BJ (cell line): ENCODE data around the gene LARP1. TPM values are rescaled to one million over a fixed set of nuclear protein-coding genes. Genes with fewer than 3 reads are reported as not detected.

Source experiments
- CTCF ChIA-PET: fragments of 350-600 bp; formaldehyde crosslinking; extraction: SDS; loops from one replicate; lab custom pipeline; 2021; ENCODE audit warnings: antibody characterized with exemption, inconsistent platforms; lab: Yijun Ruan, JAX
- POLR2A ChIA-PET: fragments of 300-600 bp; sonication (Branson Sonifier 250); formaldehyde crosslinking; extraction: SDS; loops from one replicate; lab custom pipeline; 2021; ENCODE audit warnings: antibody characterized with exemption; lab: Charles Lee
- DNase-seq: peaks from one replicate; pipeline ENCODE4 v3.0.0-alpha.2; 2011; ENCODE audit warnings: low read depth
- H3K27me3 ChIP-seq: 2 replicates; pipeline ENCODE4 v1.6.0; 2011; ENCODE audit warnings: low read length; ENCODE audit not compliant: control insufficient read depth, insufficient read depth
- H3K36me3 ChIP-seq: 2 replicates; pipeline ENCODE4 v1.5.1; 2011; ENCODE audit warnings: low read length; ENCODE audit not compliant: control insufficient read depth, insufficient read depth
- H3K4me3 ChIP-seq: 2 replicates; pipeline ENCODE4 v1.5.1; 2011; ENCODE audit warnings: low read depth, mild to moderate bottlenecking, control low read depth, low read length
- polyA plus RNA-seq: library from polyadenylated mRNA; depleted of rRNA; stranded (reverse); fragments of >200 nt; gene quantifications from 2 replicates; pipeline ENCODE4 v1.2.3, GENCODE V29; 2011
- TF ChIP-seq, protein P1 (sequence below): IDR thresholded peaks from 2 replicates; pipeline ENCODE4 v1.5.1; 2011; ENCODE audit warnings: low read depth, mild to moderate bottlenecking, control low read depth, inconsistent platforms, low read length, moderate library complexity; ENCODE audit not compliant: insufficient read depth

LARP1 gene
- polyA plus RNA-seq, 1 experiment, result 59.0 TPM

DNA sequence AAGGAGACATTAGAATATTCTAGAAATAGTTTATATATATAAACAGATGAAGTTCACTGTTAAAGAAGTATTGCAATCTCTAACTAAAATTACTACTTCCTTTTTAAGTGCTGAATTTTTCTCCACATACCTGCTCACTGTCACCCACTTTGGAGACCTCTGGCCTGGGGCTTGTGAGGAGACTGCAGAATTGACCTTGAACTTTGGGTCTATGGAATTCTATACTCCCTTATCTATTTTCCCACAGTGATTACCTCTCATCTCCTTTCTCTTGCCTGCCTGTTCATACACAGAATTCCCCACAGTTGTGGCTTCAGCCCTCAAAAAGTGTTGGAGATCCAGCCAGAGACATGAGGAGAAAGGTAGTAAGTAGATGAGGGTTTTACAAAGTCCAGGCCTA is 45.4 kb downstream of the LARP1 start:
- peaks cover 39% of the 10 kb centered on the region for H3K36me3 ChIP-seq
- CTCF ChIA-PET, result interaction anchor here (1.2 kb wide), 1 partner anchor 8 kb away, joined by 3 read pairs; no protein-coding TSS in a partner anchor
- no peak overlapping the region for H3K4me3 ChIP-seq
- DNase-seq, result no peak
- TF ChIP-seq, protein P1, sequence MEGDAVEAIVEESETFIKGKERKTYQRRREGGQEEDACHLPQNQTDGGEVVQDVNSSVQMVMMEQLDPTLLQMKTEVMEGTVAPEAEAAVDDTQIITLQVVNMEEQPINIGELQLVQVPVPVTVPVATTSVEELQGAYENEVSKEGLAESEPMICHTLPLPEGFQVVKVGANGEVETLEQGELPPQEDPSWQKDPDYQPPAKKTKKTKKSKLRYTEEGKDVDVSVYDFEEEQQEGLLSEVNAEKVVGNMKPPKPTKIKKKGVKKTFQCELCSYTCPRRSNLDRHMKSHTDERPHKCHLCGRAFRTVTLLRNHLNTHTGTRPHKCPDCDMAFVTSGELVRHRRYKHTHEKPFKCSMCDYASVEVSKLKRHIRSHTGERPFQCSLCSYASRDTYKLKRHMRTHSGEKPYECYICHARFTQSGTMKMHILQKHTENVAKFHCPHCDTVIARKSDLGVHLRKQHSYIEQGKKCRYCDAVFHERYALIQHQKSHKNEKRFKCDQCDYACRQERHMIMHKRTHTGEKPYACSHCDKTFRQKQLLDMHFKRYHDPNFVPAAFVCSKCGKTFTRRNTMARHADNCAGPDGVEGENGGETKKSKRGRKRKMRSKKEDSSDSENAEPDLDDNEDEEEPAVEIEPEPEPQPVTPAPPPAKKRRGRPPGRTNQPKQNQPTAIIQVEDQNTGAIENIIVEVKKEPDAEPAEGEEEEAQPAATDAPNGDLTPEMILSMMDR, result no peak
- no peaks in the 10 kb centered on the region for H3K27me3 ChIP-seq
- POLR2A ChIA-PET, result interaction anchor here (0.5 kb wide), 1 partner anchor 87 kb away, joined by 3 read pairs; no protein-coding TSS in a partner anchor

DNA sequence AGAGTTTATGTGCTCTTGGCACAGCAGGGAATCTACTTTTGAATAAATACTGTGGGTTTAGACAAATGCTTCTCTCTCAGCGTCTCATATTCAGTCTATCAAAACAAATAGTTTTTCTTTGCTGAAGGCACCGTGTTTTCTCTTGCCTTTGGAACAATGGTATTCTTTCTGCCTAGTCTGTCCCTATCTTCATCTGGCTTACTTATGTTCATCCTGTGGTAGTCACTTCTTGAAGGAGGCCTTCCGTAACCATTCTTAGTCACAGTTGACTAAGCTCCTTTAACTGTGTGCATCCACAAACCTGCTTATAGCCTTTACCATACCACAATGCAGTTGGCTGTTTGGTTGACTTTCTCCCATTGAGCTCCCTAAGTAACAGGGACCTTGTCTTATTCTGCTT is 45.9 kb downstream of the LARP1 start:
- TF ChIP-seq, protein P1, result no peak
- H3K36me3 ChIP-seq, result peaks cover 44% of the 10 kb centered on the region
- H3K27me3 ChIP-seq, result no peaks in the 10 kb centered on the region
- no peak overlapping the region for H3K4me3 ChIP-seq
- POLR2A ChIA-PET, result no interaction called here
- DNase-seq, result no peak
- CTCF ChIA-PET, result interaction anchor here (0.6 to 1.3 kb wide), 5 partner anchors 8 to 1386 kb away, joined by 3 read pairs; no protein-coding TSS in a partner anchor

DNA sequence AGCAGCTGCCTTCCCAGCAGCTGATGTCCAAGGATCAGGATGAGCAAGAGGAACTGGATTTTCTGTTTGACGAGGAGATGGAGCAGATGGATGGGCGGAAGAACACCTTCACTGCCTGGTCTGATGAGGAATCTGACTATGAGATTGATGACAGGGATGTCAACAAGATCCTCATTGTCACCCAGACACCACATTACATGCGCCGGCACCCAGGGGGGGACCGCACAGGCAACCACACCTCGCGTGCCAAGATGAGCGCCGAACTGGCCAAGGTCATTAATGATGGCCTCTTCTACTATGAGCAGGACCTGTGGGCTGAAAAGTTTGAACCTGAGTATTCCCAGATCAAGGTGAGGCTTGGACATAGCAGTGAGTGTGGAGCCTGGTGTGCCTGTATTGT is 46.9 kb downstream of the LARP1 start:
- TF ChIP-seq, protein P1, result no peak
- DNase-seq, result no peak
- no peak overlapping the region for H3K4me3 ChIP-seq
- peaks cover 44% of the 10 kb centered on the region for H3K36me3 ChIP-seq
- POLR2A ChIA-PET, result no interaction called here
- CTCF ChIA-PET, result interaction anchor here (0.6 to 1.3 kb wide), 5 partner anchors 9 to 1385 kb away, joined by 3 read pairs; no protein-coding TSS in a partner anchor
- no peaks in the 10 kb centered on the region for H3K27me3 ChIP-seq

DNA sequence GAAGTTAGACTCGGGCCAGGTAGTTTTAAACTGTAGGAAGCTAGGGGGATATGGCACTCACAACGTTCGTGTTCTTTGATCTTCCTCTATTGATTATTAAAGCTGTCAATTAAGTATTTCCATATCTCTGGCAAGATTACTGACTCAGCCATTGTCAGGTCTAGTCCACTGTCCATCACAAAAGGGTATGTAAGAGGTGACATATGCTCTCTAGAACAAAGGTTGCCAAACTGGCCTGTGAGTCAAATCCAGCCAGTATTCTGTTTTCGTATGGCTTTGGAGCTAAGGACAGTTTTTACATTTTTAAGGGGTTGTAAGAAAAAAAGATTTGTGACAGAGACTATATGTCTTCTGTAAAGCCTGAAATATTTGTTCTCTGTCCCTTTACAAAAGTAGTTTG is 51.0 kb downstream of the LARP1 start:
- CTCF ChIA-PET, result no interaction called here
- TF ChIP-seq, protein P1, result no peak
- no peak overlapping the region for H3K4me3 ChIP-seq
- peaks cover 37% of the 10 kb centered on the region for H3K36me3 ChIP-seq
- DNase-seq, result no peak
- POLR2A ChIA-PET, result no interaction called here
- no peaks in the 10 kb centered on the region for H3K27me3 ChIP-seq

DNA sequence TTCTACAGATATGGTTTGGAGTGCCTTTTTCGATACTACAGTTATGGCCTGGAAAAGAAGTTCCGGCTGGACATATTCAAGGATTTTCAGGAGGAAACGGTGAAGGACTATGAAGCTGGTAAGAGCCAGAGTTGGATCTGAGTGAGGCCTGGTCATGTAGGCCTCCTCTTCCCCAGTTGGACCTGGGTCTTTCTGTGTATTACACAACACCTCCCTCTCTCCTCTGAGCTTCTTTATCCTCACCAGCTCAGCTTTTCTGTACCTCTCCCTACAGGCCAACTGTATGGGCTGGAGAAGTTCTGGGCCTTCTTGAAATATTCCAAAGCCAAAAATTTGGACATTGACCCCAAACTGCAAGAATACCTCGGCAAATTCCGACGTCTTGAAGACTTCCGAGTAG is 56.1 kb downstream of the LARP1 start:
- POLR2A ChIA-PET, result no interaction called here
- Histone ChIP-seq H3K4me3 (no peak overlapping the region), H3K36me3 (peaks cover 33% of the 10 kb centered on the region), H3K27me3 (no peaks in the 10 kb centered on the region)
- no peak for DNase-seq
- CTCF ChIA-PET, result interaction anchor here (0.8 to 1.2 kb wide), 4 partner anchors 9 to 161 kb away, joined by 3 to 9 read pairs (median 4); no protein-coding TSS in a partner anchor
- TF ChIP-seq, protein P1, result no peak
